Measurements from ENCODE around the gene MACROD2.

Gene MACROD2

GRCh38 chr20:15544742-15545141 is 1549.4 kb downstream of the MACROD2 start:
- no peak for TF ChIP-seq CTCF (IDR thresholded peaks at IDR 0.05; ENCODE audit: insufficient read depth, missing control alignments)
- no peak for DNase-seq (ENCODE audit: insufficient read length, low spot score)
- FAIRE-seq, result no peak

- FAIRE-seq (no peak), DNase-seq (ENCODE audit: insufficient read length, low spot score) (no peak)
- TF ChIP-seq CTCF (IDR thresholded peaks at IDR 0.05; ENCODE audit: insufficient read depth, missing control alignments), result no peak
These were observed 1551.3 kb downstream of the MACROD2 start for GRCh38 chr20:15546525-15547023.

GRCh38 chr20:15547119-15547518 is 1551.8 kb downstream of the MACROD2 start:
- no peak for FAIRE-seq
- no peak for TF ChIP-seq CTCF (IDR thresholded peaks at IDR 0.05; ENCODE audit: insufficient read depth, missing control alignments)
- DNase-seq (ENCODE audit: insufficient read length, low spot score), result no peak

- FAIRE-seq (no peak), DNase-seq (ENCODE audit: insufficient read length, low spot score) (no peak)
- TF ChIP-seq CTCF (IDR thresholded peaks at IDR 0.05; ENCODE audit: insufficient read depth, missing control alignments), result no peak
These were observed 1555.0 kb downstream of the MACROD2 start for GRCh38 chr20:15550116-15550870.

GRCh38 chr20:15555913-15556312 is 1560.6 kb downstream of the MACROD2 start:
- DNase-seq (ENCODE audit: insufficient read length, low spot score) (no peak), FAIRE-seq (no peak)
- TF ChIP-seq CTCF (IDR thresholded peaks at IDR 0.05; ENCODE audit: insufficient read depth, missing control alignments), result no peak

GRCh38 chr20:15556869-15557268 is 1561.6 kb downstream of the MACROD2 start:
- FAIRE-seq (no peak), DNase-seq (ENCODE audit: insufficient read length, low spot score) (no peak)
- no peak for TF ChIP-seq CTCF (IDR thresholded peaks at IDR 0.05; ENCODE audit: insufficient read depth, missing control alignments)

- DNase-seq (ENCODE audit: insufficient read length, low spot score) (no peak), FAIRE-seq (no peak)
- no peak for TF ChIP-seq CTCF (IDR thresholded peaks at IDR 0.05; ENCODE audit: insufficient read depth, missing control alignments)
These were observed 1565.8 kb downstream of the MACROD2 start for GRCh38 chr20:15561070-15561569.

All from D721Med (cell line).